HG02938 (cell line): Measurements from ENCODE around the gene CARMIL1.
"Not testable (repeated sequence)": the region's sequence is repeated elsewhere in the genome, so short reads cannot be mapped to it uniquely, and the experiment has no call there.

ENCODE experiments used
- ATAC-seq: cut with Tn5 transposase; IDR thresholded peaks from one replicate; pipeline ENCODE4 v1.9.1; 2021; ENCODE audit warnings: mild to moderate bottlenecking, moderate library complexity; ENCODE audit not compliant: unreplicated experiment

The CARMIL1 gene

GRCh38 chr6:25365154-25365553, 86.0 kb downstream of the CARMIL1 start:
- no peak for ATAC-seq

DNA sequence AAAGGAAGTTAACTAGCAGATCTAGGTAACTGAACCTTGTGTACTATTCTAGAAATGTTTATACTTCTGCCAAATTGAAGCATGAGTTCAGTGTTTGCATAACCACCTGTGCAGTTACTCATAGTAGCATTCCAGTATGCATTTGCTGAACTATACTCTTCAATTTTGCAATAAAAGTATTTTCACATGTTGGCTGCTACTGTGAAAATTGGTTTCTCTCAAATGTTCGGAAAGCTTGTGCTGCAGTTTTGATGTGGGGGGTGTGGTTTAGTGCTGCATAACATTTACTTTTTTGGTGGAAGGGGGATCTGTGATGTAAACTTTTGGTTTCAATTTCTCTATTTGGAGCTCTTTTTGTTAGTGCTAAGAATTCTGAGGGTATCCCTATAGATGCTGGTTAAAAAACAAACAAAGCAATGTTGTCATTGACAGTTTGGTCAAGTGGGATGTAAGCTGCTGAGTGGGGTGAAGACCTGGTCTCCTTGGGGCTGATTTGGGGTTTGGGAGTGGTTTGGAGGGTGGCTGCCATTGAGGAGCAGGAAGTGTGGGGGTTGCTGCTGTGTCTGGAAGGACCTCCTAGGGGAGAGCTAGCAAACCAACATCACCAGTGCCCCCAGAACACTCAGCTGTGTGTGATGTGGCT, 87.8 kb downstream of the CARMIL1 start:
- peak; percentile 45 for ATAC-seq

DNA sequence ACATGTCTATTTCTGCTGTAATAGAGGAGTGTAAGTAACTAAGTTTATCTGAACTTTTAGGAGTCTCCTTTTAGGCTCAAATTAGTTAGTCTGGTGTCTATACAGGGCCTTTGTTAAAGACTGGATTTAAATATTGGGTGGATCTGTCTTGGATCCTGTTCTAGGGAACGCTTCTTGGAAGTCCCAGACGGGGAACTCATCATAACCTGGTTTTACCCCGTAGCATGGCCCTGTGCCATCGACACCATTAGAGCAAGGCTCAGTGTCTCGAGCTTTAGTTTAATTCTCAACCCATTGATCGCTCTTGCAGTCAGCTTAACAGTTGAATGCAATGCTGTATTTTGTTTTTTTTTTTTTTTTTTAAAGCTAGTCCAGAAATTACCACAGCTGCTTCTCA, 89.9 kb downstream of the CARMIL1 start:
- no peak for ATAC-seq

DNA sequence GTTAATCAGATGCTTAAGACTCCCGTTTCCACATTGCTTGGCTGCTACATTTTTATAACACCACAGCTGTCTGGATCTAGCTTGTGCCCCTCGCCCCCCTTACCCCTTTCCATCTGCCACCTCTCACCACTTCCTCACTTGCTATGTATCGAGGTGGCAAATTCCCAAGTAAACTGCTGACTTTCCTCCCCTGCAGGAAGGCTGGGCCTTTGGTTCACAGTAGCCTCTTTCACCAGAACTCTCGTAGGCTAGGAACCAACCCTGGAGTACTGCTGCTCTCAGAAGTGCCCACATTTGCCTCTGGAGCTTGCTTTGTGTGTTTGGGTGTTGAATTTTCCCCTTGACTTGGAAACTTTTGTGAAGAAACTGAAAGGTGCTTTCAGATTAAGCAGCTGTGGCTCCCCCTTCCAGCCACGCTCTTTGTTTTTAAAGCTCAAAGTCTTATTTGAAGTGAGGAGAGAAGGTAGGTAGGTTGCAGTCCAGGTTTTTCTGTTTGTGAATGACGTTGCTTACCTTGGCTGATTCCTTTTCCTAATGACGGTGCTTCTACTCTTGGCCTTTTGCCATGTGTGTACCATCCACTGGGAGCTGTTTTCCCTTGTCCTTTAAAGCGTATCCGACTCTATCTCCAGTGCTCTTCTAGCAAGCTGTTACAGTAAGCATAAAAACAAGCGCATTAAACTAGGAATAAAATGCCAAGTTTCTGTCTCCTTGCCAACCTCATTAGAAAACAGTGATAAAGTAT, 90.4 kb downstream of the CARMIL1 start:
- no peak for ATAC-seq

DNA sequence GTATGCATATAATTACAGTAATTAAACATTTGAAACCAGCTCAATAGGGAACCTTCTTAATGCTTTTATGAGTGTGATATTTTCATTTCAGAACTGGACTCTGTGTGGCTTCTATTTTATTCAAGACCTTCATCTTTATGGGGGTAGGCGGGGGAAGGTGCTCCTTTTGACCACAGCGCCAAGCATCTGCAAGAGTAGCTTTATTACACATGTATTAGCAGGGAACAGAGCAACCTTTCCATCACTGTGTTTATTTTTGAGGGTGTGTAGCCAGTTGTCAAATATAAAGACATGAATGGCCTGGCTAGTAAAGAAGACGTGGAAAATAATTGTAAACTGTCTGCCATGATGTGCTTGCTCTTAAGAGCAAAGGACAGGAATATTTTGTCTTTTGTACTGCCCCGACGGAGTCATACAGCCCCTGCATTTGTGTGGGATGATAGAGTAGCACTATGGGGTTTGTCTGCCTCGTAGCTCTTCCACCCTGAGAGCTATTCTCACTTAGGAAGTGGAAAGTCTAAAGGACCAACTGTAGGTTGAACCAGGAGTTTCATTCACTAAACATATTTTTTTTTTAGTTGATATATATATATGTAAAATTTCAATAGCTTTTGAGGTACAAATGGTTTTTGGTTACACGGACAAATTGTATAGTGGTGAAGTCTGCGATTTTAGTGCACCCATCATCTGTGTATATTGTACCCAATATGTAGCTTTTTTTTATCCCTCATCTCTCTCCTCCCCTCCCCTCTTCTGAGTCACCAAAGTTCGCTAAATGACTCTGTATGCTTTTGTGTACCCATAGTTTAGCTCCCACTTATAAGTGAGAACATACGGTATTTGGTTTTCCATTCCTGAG, 91.2 kb downstream of the CARMIL1 start:
- peak; percentile 37 for ATAC-seq

GRCh38 chr6:25371037-25371347, 91.8 kb downstream of the CARMIL1 start:
- ATAC-seq, result no peak

GRCh38 chr6:25375125-25375524, 96.0 kb downstream of the CARMIL1 start:
- no peak for ATAC-seq

GRCh38 chr6:25377664-25378063, 98.5 kb downstream of the CARMIL1 start:
- no peak for ATAC-seq

GRCh38 chr6:25381077-25381476, 101.9 kb downstream of the CARMIL1 start:
- no peak for ATAC-seq

- ATAC-seq, result not testable (repeated sequence)
These were observed 103.3 kb downstream of the CARMIL1 start for GRCh38 chr6:25382476-25382875.

DNA sequence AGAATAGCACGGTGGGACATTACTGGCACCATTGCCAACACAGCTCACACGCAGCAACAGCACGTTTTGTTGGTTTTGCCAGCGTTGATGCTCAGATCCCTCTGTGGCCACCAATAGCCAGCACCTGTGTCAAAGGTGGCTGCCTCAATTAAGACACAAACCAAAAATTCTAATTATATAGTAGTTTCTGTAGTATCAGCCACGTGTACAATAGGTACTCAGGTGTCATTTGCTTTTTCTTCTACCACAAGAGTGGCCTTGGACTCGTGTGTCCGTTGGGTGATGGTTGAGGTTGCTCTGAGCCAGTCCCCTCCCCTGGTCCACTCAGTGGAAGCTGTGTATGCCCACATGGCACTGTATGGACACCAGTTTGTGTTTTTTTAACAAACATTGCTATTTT, 105.1 kb downstream of the CARMIL1 start:
- no peak for ATAC-seq

GRCh38 chr6:25384967-25385366, 105.8 kb downstream of the CARMIL1 start:
- no peak for ATAC-seq

- peak; percentile 63 for ATAC-seq
These were observed 108.3 kb downstream of the CARMIL1 start for GRCh38 chr6:25387483-25387882.

- peak; percentile 22 for ATAC-seq
These were observed 108.7 kb downstream of the CARMIL1 start for GRCh38 chr6:25387911-25388310.

DNA sequence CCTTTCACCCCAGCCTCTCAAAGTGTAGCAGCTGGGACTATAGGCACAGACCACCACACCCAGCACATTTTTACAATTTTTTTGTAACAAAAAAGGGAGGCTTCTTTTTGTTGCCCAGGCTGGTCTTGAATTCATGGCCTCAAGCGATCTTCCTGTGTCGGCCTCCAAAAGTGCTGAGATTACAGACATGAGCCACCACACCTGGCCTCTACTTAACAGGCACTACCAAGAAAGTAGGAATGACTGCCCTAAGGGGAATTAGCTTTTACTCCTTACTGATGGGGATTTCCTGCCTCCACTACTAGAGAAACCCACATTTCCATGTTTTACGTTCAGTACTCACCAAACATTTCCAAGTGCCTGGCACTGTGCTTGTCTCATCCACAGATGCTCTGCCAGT, 109.6 kb downstream of the CARMIL1 start:
- no peak for ATAC-seq

DNA sequence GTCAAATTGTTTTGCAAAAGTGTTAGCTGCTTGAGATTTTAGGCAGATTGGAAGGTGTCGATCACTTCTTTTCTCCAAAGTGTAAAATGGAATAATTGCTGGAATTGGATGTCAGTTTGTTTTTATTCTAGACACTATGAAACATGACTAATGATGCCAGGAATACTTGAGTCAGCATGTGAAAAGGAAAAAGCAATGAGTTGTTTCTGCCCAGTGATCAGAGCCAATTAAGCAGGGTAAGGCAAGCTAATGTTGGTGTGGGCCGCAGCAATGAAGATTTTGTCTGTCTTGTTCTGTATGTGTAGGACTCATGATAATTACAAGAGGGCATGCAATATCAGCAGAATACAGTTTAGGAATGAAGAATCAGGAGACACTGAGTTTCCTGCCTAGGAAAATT, 110.3 kb downstream of the CARMIL1 start:
- no peak for ATAC-seq

GRCh38 chr6:25392372-25392771, 113.2 kb downstream of the CARMIL1 start:
- no peak for ATAC-seq

GRCh38 chr6:25395731-25396130, 116.6 kb downstream of the CARMIL1 start:
- no peak for ATAC-seq

DNA sequence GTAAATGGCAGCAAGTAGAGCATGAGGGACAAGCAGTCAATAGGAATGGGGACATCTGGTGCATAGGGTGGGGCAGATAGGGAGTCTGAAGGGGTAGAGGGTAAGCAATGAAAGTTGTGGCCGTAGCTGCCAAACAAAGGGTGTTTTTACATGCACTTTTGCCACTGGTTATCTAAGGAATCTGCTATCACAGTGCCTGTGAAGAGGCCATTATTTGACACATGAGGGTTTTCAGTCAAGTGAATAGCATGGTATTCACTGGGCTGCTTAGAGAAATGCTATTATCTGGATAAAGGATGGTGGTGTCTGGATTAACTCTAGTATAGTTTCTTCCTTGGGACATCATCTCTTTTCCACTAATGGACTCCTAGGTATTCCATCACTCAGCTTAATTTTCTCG, 118.2 kb downstream of the CARMIL1 start:
- ATAC-seq, result no peak

DNA sequence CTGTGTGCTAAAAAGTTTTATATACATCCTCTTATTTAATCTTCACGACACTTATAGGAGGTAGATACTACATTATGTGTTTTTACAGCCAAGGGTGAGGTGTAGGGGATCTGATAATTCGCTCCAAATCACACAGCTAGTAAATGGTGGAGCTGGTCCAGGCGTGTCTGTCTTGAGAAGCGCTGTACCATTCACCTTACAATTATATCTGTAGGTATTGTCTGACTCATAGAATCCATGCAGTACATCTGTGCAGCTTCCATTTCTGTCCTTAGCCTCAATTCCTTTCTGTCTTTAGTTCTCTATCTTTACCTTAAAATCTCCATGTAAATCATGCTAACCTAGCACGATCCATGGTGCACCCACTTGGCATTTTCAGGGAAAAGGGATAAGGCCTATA, 120.7 kb downstream of the CARMIL1 start:
- no peak for ATAC-seq

DNA sequence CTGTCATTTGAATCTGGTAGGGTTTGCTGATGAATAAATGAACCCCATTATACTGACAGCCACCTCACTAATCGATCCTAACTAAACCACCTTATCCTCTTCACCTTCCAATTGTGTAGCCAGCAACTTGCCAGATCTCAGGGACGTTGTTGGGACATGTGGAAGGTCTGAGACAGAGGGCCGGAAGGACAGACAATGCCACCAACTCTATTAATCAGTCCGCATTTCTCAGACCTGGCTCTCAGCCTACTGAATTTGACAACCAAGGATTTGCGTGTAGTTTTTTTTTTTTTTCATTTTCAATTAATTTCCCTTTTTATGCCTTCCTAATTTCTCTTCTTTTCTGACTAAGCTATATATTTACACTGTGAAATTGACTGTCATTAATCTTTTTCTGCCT, 122.5 kb downstream of the CARMIL1 start:
- no peak for ATAC-seq

DNA sequence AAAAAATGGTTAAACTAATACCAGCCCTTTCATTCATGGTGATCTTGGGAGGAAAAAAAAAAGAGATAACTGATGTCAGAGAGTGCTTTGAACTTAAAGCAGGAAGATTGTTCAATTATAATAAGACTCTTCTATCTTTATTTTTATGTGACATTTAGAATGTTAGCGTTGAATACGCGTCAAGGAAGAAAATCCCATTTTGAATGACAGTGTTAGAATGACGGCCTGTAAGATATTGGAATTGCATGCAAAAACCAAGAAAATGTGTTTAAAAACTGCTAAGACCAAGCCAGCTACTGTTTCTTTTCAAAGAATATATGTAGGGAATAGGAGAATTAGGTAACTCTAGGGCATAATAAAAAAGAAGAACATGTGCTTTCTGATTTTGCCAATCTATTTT, 123.0 kb downstream of the CARMIL1 start:
- no peak for ATAC-seq
